HEK293 (cell line): ENCODE measurements around the gene MNDA.

Experiments used
- CTCF ChIA-PET: fragments of 350-600 bp; formaldehyde crosslinking; extraction: SDS; loops from one replicate; lab custom pipeline; 2021; ENCODE audit warnings: antibody characterized with exemption; lab: Yijun Ruan, JAX
- POLR2A ChIA-PET: fragments of 300-600 bp; formaldehyde crosslinking; extraction: SDS; loops from one replicate; lab custom pipeline; 2020; ENCODE audit warnings: antibody characterized with exemption, inconsistent platforms; lab: Yijun Ruan, JAX
- H3K27ac ChIP-seq: fragments of 200-500 bp; sonication (Bioruptor generic); 2 replicates; pipeline ENCODE4 v1.5.1; 2014; ENCODE audit warnings: low read depth, low read length, control low read depth, inconsistent platforms; ENCODE audit errors: extremely low read depth
- H3K36me3 ChIP-seq, 2 experiments: fragments of 200-500 bp in 1 of 2; sonication (Bioruptor generic) in 1 of 2; 1 replicate in 1 of 2; 2 replicates in 1 of 2; pipeline ENCODE4 v1.5.1; 2014 to 2017; ENCODE audit warnings: inconsistent platforms in 2 of 2, low read length in 2 of 2; ENCODE audit not compliant: control insufficient read depth in 2 of 2, insufficient read depth in 1 of 2
- H3K4me1 ChIP-seq: fragments of 200-500 bp; sonication (Bioruptor generic); 2 replicates; pipeline ENCODE4 v1.5.1; 2014; ENCODE audit warnings: mild to moderate bottlenecking, low read length, inconsistent platforms; ENCODE audit not compliant: control insufficient read depth, insufficient read depth
- H3K4me3 ChIP-seq: 2 replicates; pipeline ENCODE4 v1.5.1; 2011; ENCODE audit warnings: low read depth, mild to moderate bottlenecking, control low read depth, low read length, moderate library complexity
- H3K9me3 ChIP-seq: fragments of 200-500 bp; sonication (Bioruptor generic); 2 replicates; pipeline ENCODE4 v1.5.1; 2014; ENCODE audit warnings: low read depth, low read length, inconsistent platforms; ENCODE audit not compliant: control insufficient read depth, insufficient read depth
- AEBP2 ChIP-seq: fragments of 450-650 bp; formaldehyde crosslinking; IDR thresholded peaks from 2 replicates; pipeline ENCODE4 v1.5.1; 2016; ENCODE audit warnings: missing biosample characterization, missing genetic modification characterization, borderline replicate concordance
- HOXA7 ChIP-seq: sonication (generic); formaldehyde crosslinking; IDR thresholded peaks from 2 replicates; pipeline ENCODE4 v1.8.1; 2022; ENCODE audit warnings: missing genetic modification reagents, borderline replicate concordance
- KLF7 ChIP-seq: fragments of 450-650 bp; formaldehyde crosslinking; IDR thresholded peaks from 2 replicates; pipeline ENCODE4 v1.5.1; 2016; ENCODE audit warnings: missing biosample characterization, missing genetic modification characterization, borderline replicate concordance
- ZBTB20 ChIP-seq: fragments of 450-650 bp; formaldehyde crosslinking; IDR thresholded peaks from 2 replicates; pipeline ENCODE4 v1.5.1; 2016; ENCODE audit warnings: missing biosample characterization, missing genetic modification characterization
- ZBTB21 ChIP-seq: fragments of 450-650 bp; formaldehyde crosslinking; IDR thresholded peaks from 2 replicates; pipeline ENCODE4 v1.5.1; 2017; ENCODE audit warnings: missing biosample characterization, missing genetic modification characterization
- ZNF18 ChIP-seq: fragments of 450-650 bp; formaldehyde crosslinking; IDR thresholded peaks from 2 replicates; pipeline ENCODE4 v1.5.1; 2016; ENCODE audit warnings: missing biosample characterization, missing genetic modification characterization
- ZNF223 ChIP-seq: fragments of 450-650 bp; formaldehyde crosslinking; IDR thresholded peaks from 2 replicates; pipeline ENCODE4 v1.5.1; 2016; ENCODE audit warnings: missing biosample characterization, missing genetic modification characterization
- ZNF239 ChIP-seq: fragments of 450-650 bp; formaldehyde crosslinking; IDR thresholded peaks from 2 replicates; pipeline ENCODE4 v1.5.1; 2016; ENCODE audit warnings: missing biosample characterization, missing genetic modification characterization
- ZNF416 ChIP-seq: fragments of 450-650 bp; formaldehyde crosslinking; IDR thresholded peaks from 2 replicates; pipeline ENCODE4 v1.5.1; 2016; ENCODE audit warnings: missing biosample characterization, missing genetic modification characterization
- ZNF518A ChIP-seq: fragments of 450-650 bp; formaldehyde crosslinking; conservative IDR thresholded peaks from 2 replicates; pipeline ENCODE4 v1.5.1; 2016; ENCODE audit warnings: low read depth, missing biosample characterization, missing genetic modification characterization
- ZNF530 ChIP-seq: fragments of 450-650 bp; formaldehyde crosslinking; IDR thresholded peaks from 2 replicates; pipeline ENCODE4 v1.5.1; 2016; ENCODE audit warnings: low read depth, missing biosample characterization, missing genetic modification characterization
- ZSCAN16 ChIP-seq: fragments of 450-650 bp; formaldehyde crosslinking; IDR thresholded peaks from 2 replicates; pipeline ENCODE4 v1.5.1; 2016; ENCODE audit warnings: missing biosample characterization, missing genetic modification characterization

Gene MNDA

GRCh38 chr1:158794247-158794646 is 36.9 kb upstream of the MNDA start (continued):
- TF ChIP-seq KLF7 (tag by site-specific recombination) (no peak), ZSCAN16 (tag by site-specific recombination) (no peak), ZBTB20 (tag by site-specific recombination) (no peak), ZNF239 (tag by site-specific recombination) (no peak), HOXA7 (CRISPR knock-in tag) (no peak), ZNF530 (tag by site-specific recombination) (no peak)

GRCh38 chr1:158798531-158798930 is 32.6 kb upstream of the MNDA start:
- CTCF ChIA-PET = no interaction called here

More at GRCh38 chr1:158798531-158798930, 32.6 kb upstream of the MNDA start:
- Histone ChIP-seq H3K4me3 (no peak overlapping the region), H3K4me1 (no peaks in the 10 kb centered on the region), H3K27ac (no peak overlapping the region), H3K36me3 (no peaks in the 10 kb centered on the region), H3K9me3 (no peaks in the 10 kb centered on the region)
- POLR2A ChIA-PET = no interaction called here
- TF ChIP-seq AEBP2 (tag by site-specific recombination) (no peak), ZNF416 (no peak), ZBTB21 (tag by site-specific recombination) (no peak), ZNF518A (no peak), ZNF18 (no peak), ZNF223 (tag by site-specific recombination) (no peak)
- TF ChIP-seq, all 188 proteins: peak for 0
